Inflammatory macrophage (primary cell): ENCODE measurements around the gene SIAH3.

Experiments used
- DNase-seq, 2 donors: peaks; one replicate each; pipeline ENCODE4 v3.0.0-alpha.2; 2020 to 2022

The SIAH3 gene

DNA sequence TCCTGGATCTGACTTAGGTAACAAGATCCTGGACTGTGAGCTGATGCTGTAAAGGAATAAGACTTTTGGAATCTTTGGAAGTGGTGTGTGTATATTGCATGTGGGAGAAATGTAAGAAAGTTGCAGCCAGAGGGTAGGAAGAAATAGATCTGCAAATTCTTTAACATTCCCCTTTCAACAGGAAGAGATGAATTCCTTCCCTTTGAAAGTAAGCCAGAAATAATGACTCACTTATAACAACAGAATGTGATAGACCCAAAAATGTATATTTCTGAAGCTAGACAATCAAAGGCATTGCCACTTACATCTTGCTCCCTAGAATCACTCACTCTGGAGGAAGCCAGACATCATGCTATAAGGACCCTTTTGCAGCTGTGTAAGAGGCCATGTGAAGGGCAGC is 9.8 kb upstream of the SIAH3 start:
- no peak for DNase-seq

GRCh38 chr13:45860240-45860639 is 8.7 kb upstream of the SIAH3 start:
- DNase-seq = no peak

DNA sequence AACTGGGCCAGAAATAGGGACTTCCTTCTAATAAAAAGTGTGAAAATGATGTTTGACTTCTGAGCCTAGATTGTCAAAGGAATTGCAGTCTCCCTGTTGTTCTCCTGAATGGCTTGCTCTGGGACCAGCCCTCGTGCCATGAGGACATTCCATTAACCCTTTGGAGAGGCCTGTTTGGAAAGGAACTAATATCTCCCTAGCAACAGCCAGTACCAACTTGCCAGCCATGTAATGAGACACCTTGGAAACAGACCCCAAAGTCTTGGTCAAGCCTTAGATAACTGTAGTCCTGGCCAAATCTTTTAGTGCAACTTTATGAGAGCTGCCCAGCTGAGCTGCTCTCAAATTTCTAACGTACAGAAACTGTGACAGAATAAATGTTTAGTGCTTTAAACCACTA is 8.2 kb upstream of the SIAH3 start:
- DNase-seq = no peak

- DNase-seq = no peak
These were observed 941 bp upstream of the SIAH3 start for GRCh38 chr13:45852494-45852893.

DNA sequence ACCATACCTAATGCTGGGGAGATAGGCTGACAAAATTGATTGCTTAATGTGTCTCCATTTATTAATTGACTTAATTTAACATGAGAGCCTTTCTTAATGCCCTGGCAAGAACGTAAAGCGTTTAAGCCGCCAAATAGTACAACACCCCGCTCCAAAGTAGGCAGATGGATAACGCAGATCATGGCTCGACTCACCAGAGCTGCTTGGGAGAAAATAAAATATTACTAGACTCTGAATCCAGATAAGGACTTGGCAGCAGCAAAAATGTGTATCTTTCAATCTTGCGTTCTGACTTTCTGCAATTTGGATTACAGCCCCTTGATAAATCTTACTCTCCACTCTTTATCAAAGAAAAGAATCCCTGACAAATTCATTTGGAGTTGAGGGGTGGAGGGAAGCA is 403 bp upstream of the SIAH3 start:
- DNase-seq = no peak

- DNase-seq = no peak
These were observed 1.4 kb downstream of the SIAH3 start for GRCh38 chr13:45850027-45850613.

GRCh38 chr13:45849408-45849807 is 2.1 kb downstream of the SIAH3 start:
- DNase-seq = no peak

GRCh38 chr13:45847554-45848224 is 3.9 kb downstream of the SIAH3 start:
- peak; percentile 57 to 60 for DNase-seq

DNA sequence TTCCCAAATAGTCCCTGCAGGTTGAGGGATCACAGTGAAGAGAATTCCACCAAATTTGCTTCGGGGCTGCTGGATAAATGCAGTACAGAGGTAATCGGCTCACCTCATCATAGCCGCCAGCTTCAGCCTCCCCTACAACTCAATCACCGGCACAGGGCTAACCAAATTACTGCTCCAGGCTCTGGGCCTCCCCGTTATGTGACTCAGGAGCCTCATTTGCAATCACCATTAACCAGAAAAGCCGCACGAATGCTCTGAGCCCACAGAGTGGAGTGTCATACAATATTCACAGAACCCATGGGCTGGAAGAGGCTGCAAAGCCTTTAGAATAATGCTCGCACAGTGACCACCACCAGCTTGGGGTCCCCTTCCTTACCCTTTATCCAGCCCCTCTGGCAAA is 4.9 kb downstream of the SIAH3 start:
- DNase-seq = no peak

GRCh38 chr13:45838171-45838745 is 13.3 kb downstream of the SIAH3 start:
- no peak for DNase-seq

DNA sequence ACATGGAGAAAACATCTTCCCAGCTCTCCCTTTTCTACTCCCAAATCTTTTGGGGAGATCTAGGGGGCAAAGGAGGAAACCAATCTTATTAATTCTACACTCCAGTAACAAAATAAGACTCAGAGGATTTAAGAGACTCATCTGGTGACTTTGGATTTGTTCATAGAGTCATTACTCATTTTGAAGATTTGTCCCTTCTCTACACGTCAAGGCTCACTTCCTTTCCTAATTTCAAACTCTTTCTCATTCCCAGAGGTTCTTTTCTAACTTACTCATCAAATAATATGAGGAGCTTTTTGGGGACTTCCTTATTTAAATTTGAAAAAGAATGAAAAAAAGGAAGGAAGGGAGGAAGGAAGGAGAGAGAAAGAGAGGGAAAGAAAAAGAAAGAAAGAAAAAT is 14.4 kb downstream of the SIAH3 start:
- no peak for DNase-seq

GRCh38 chr13:45834411-45834994 is 17.1 kb downstream of the SIAH3 start:
- DNase-seq = no peak

DNA sequence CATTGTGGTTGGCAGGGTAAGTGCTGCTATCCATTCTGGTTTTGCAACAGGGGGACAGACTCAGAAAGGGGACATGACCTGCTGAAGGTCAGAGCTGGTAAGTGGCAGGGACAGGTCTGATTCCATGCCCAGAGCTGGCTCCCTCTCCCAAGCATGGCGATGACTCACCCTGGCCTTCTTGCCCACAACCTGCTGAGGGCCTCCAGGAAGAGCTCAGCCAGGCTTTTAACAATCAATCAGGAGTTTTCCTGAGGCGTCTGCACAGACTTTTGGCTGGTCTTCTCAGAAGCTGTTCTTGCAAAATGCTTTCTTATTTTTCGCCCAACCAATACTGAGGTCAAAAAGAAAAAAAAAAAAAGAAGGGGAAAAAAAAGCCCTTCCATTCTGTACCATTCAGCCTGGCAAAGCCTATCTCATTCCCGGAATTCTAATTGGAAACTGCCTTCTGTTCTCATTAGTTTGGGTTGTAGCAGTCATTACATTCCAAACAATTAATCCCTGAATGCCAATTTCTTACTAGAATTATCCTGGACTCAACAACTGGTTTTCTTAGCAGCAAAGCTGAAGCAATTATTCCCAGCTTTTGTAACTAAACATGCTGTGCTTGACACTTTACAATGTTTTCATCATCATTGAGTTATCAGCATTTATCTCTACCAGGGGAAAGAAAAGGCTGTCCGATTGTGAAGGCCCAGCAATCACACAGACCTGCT is 17.7 kb downstream of the SIAH3 start:
- no peak for DNase-seq

DNA sequence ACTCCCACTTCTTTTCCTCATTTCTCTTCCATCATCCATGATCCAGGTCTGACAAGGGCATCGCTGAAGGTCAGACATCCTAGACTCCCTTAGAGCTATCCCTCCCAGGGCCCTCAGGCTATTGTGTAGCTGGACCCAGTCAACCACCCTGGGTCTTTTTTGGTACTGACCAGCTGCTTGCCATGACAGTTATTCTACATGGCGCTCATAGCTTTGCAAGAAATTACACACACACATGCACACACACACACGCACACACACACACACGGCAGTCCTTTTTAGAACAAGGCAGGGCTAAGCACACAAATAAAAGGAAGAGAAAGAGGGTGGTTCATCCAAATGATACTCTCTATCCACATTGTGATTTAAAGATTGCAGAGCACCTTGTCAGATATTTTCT is 18.3 kb downstream of the SIAH3 start:
- DNase-seq = no peak

DNA sequence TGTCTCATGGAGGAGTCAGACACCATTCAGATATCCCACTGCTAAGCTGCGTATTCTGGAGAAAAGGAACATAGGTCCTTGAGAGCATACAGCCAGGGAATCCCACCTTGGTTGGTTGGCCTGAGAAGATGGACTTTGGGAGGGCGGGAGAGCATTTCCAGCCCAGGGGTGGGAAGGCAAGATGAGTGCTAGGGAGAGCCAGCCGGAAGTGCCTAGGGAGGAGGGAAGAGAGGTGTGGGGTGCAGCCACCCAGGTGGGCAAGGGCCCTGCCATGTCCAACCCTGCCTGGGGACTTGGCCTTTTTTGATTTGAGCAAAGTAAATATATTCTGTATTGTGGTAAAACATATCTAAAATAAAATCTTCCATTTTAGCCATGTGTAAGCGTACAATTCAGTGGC is 19.7 kb downstream of the SIAH3 start:
- no peak for DNase-seq

DNA sequence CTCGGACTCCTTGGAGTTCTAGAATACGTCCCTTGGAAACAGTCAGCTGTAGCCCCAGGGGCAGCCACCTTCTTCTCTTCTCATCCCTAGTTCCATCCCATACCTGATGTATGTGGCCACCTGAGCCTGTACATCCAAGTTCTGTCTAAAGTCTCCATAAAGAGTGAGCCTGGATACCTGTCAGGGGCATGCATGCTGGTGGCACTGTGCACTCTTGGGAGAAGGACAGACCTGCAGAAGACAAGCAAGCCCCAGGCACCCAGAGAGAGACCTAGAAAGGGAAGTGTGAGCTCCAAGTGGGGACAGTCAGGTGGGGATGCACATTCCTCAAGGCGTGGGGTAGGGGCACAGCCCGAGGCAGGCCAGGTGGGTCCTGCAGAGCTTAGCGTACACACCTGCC is 21.4 kb downstream of the SIAH3 start:
- DNase-seq = no peak

- DNase-seq = peak; percentile 23 to 29
These were observed 23.1 kb downstream of the SIAH3 start for GRCh38 chr13:45828256-45828968.

DNA sequence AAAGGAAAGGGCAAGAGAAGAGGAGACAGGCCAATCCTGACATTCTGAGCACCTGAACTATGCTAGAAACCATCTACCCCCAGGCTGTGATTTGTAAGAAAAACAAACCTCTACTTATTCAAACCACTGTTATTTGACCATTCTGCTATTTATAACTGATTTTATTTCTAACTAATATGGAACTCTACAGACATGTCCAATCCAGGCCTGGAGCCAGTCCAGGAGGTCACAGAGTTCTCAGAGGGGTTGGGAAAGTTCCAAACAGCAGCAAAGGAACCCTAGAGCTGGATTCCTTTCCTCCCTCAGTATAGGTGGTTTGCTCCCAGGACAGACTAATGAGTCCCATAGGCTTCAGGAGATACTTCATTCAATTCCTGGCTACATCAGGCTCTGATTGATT is 24.2 kb downstream of the SIAH3 start:
- no peak for DNase-seq

DNA sequence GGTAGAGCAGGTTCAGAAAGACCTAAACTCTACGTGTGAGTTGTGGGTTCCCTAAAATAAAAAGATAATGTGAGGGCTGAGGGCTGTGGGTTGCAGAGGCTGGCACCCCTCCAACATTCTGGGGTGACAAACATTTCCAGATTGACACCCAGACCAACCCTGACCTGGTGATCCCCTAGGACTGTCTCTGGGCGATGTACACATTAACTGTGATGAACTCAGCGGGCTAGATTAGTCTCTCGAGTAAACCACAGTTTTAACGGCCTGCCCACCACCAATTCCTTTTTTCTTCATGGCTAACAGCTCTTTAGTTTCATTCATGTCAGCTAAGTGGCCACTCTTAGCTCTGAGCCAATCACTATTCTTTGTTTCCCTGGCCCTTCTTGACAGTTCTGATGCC is 24.8 kb downstream of the SIAH3 start:
- peak in 1 of 2 donors; percentile 19 for DNase-seq

GRCh38 chr13:45825387-45825650 is 26.2 kb downstream of the SIAH3 start:
- no peak for DNase-seq

DNA sequence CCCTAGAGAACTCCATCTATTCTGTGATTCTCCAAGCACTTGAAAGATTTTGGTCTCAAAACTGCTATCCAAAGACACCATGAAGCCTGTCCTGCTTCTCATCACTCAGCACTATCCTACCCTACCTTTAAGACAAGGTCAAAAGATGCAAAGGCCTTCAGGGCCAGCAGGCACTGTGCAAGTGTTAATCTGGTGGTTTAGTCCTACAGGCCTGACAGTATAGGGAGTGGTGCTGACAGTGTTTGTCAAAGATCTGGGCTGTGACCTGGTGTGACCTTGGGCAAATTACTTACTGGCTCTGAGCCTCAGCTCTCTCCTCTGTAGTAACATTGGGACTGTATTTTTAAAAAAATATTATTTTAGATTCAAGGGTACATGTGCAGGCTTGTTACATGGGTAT is 28.0 kb downstream of the SIAH3 start:
- no peak for DNase-seq

- no peak for DNase-seq
These were observed 29.7 kb downstream of the SIAH3 start for GRCh38 chr13:45821811-45822210.
